Stimulated activated naive CD8-positive, alpha-beta T cell treated with anti-CD3 and anti-CD28 coated beads, Interleukin-15, Interleukin-2, amounts not matched to agents 100 ng/mL and 50 ng/mL, for 24 hours (primary cell): Measurements from ENCODE around the gene MYO1E.
A peak's percentile ranks its signal among the peaks of the same experiment; 100 is the strongest.
"Not testable (repeated sequence)": the region's sequence is repeated elsewhere in the genome, so short reads cannot be mapped to it uniquely, and the experiment has no call there.

Experiments
- H3K27ac Mint-ChIP-seq: one replicate; pipeline ENCODE4 v1.8.0; 2021; ENCODE audit warnings: mild to moderate bottlenecking, mixed read lengths
- H3K27me3 Mint-ChIP-seq: one replicate; pipeline ENCODE4 v1.8.0; 2021; ENCODE audit warnings: mixed read lengths
- H3K36me3 Mint-ChIP-seq: one replicate; pipeline ENCODE4 v1.8.0; 2021; ENCODE audit warnings: low read depth, mixed read lengths
- H3K4me1 Mint-ChIP-seq: one replicate; pipeline ENCODE4 v1.8.0; 2021; ENCODE audit warnings: low read depth, mixed read lengths
- H3K4me3 Mint-ChIP-seq: one replicate; pipeline ENCODE4 v1.8.0; 2021; ENCODE audit warnings: mild to moderate bottlenecking, mixed read lengths
- H3K9me3 Mint-ChIP-seq: one replicate; pipeline ENCODE4 v1.8.0; 2021; ENCODE audit warnings: mixed read lengths

MYO1E gene

GRCh38 chr15:59133929-59134427 lies 238.7 kb downstream of the MYO1E start:
- Mint-ChIP-seq H3K27ac (no peak overlapping the region), H3K4me1 (peaks cover 19% of the 10 kb centered on the region), H3K9me3 (peaks cover 6% of the 10 kb centered on the region), H3K36me3 (peaks cover 51% of the 10 kb centered on the region), H3K4me3 (no peak overlapping the region), H3K27me3 (no peaks in the 10 kb centered on the region)

- Mint-ChIP-seq H3K9me3 (peaks cover 6% of the 10 kb centered on the region), H3K27me3 (no peaks in the 10 kb centered on the region), H3K4me3 (no peak overlapping the region), H3K4me1 (peaks cover 4% of the 10 kb centered on the region), H3K27ac (no peak overlapping the region), H3K36me3 (peaks cover 47% of the 10 kb centered on the region)
Observed at GRCh38 chr15:59131969-59132562, 240.6 kb downstream of the MYO1E start.

- Mint-ChIP-seq H3K27ac (no peak overlapping the region), H3K4me1 (peaks cover 4% of the 10 kb centered on the region), H3K36me3 (peaks cover 50% of the 10 kb centered on the region), H3K27me3 (no peaks in the 10 kb centered on the region), H3K4me3 (no peak overlapping the region), H3K9me3 (peaks cover 6% of the 10 kb centered on the region)
Observed at GRCh38 chr15:59131456-59131855, 241.2 kb downstream of the MYO1E start.

GRCh38 chr15:59127255-59127654 lies 245.4 kb downstream of the MYO1E start:
- H3K4me1 Mint-ChIP-seq, H3K4me3 Mint-ChIP-seq, H3K27me3 Mint-ChIP-seq, H3K9me3 Mint-ChIP-seq, H3K27ac Mint-ChIP-seq: not testable (repeated sequence)
- peaks cover 59% of the 10 kb centered on the region for H3K36me3 Mint-ChIP-seq

GRCh38 chr15:59125683-59126082 lies 247.0 kb downstream of the MYO1E start:
- H3K4me3 Mint-ChIP-seq, H3K4me1 Mint-ChIP-seq, H3K27me3 Mint-ChIP-seq, H3K9me3 Mint-ChIP-seq, H3K27ac Mint-ChIP-seq: not testable (repeated sequence)
- H3K36me3 Mint-ChIP-seq, result peaks cover 53% of the 10 kb centered on the region

GRCh38 chr15:59124261-59124660 lies 248.4 kb downstream of the MYO1E start:
- Mint-ChIP-seq H3K36me3 (peaks cover 45% of the 10 kb centered on the region), H3K4me1 (peaks cover 4% of the 10 kb centered on the region), H3K27ac (no peak overlapping the region), H3K27me3 (no peaks in the 10 kb centered on the region), H3K4me3 (no peak overlapping the region), H3K9me3 (no peaks in the 10 kb centered on the region)

GRCh38 chr15:59120937-59121336 lies 251.7 kb downstream of the MYO1E start:
- Mint-ChIP-seq H3K4me3 (no peak overlapping the region), H3K27ac (no peak overlapping the region), H3K9me3 (no peaks in the 10 kb centered on the region), H3K36me3 (peaks cover 55% of the 10 kb centered on the region), H3K27me3 (no peaks in the 10 kb centered on the region), H3K4me1 (no peaks in the 10 kb centered on the region)

- H3K36me3 Mint-ChIP-seq, result peaks cover 58% of the 10 kb centered on the region
Observed at GRCh38 chr15:59119625-59120024, 253.0 kb downstream of the MYO1E start.

GRCh38 chr15:59116771-59117170 lies 255.9 kb downstream of the MYO1E start:
- Mint-ChIP-seq H3K36me3 (peaks cover 60% of the 10 kb centered on the region), H3K9me3 (no peaks in the 10 kb centered on the region), H3K4me1 (no peaks in the 10 kb centered on the region), H3K27me3 (no peaks in the 10 kb centered on the region), H3K4me3 (no peak overlapping the region), H3K27ac (no peak overlapping the region)

More at GRCh38 chr15:59119625-59120024, 253.0 kb downstream of the MYO1E start:
- Mint-ChIP-seq H3K27ac (no peak overlapping the region), H3K9me3 (no peaks in the 10 kb centered on the region), H3K4me3 (no peak overlapping the region), H3K27me3 (no peaks in the 10 kb centered on the region), H3K4me1 (no peaks in the 10 kb centered on the region)

GRCh38 chr15:59116141-59116540 lies 256.5 kb downstream of the MYO1E start:
- Mint-ChIP-seq H3K4me1 (no peaks in the 10 kb centered on the region), H3K27ac (no peak overlapping the region), H3K4me3 (no peak overlapping the region), H3K9me3 (no peaks in the 10 kb centered on the region), H3K36me3 (peaks cover 62% of the 10 kb centered on the region), H3K27me3 (no peaks in the 10 kb centered on the region)

- Mint-ChIP-seq H3K9me3 (no peaks in the 10 kb centered on the region), H3K36me3 (peaks cover 66% of the 10 kb centered on the region), H3K4me3 (no peak overlapping the region), H3K27me3 (no peaks in the 10 kb centered on the region), H3K4me1 (no peaks in the 10 kb centered on the region), H3K27ac (no peak overlapping the region)
Observed at GRCh38 chr15:59115047-59115446, 257.6 kb downstream of the MYO1E start.

- H3K4me1 Mint-ChIP-seq, result no peaks in the 10 kb centered on the region
- H3K9me3 Mint-ChIP-seq, result no peaks in the 10 kb centered on the region
- H3K27me3 Mint-ChIP-seq, result no peaks in the 10 kb centered on the region
- H3K27ac Mint-ChIP-seq, result no peak overlapping the region
- no peak overlapping the region for H3K4me3 Mint-ChIP-seq
- H3K36me3 Mint-ChIP-seq, result peaks cover 58% of the 10 kb centered on the region
Observed at GRCh38 chr15:59111251-59111650, 261.4 kb downstream of the MYO1E start.

- Mint-ChIP-seq H3K36me3 (peaks cover 28% of the 10 kb centered on the region), H3K4me1 (peaks cover 18% of the 10 kb centered on the region), H3K9me3 (no peaks in the 10 kb centered on the region), H3K4me3 (peak overlapping the region; percentile 89), H3K27ac (peak overlapping the region; percentile 96), H3K27me3 (no peaks in the 10 kb centered on the region)
Observed at GRCh38 chr15:59105854-59106253, 266.8 kb downstream of the MYO1E start.

- Mint-ChIP-seq H3K27ac (peak within 1 kb of the TSS; percentile 96), H3K4me3 (peak within 1 kb of the TSS; percentile 89), H3K27me3 (no peaks in the 10 kb centered on the region), H3K36me3 (peaks cover 21% of the 10 kb centered on the region), H3K9me3 (no peaks in the 10 kb centered on the region), H3K4me1 (peaks cover 18% of the 10 kb centered on the region)
Observed at GRCh38 chr15:59104912-59105732, 267.5 kb downstream of the MYO1E start, which contains the start of gene CCNB2. Gene CCNB2 (plus strand): TSS chr15:59105146. CDS start chr15:59105269, 123 bp downstream.

- Mint-ChIP-seq H3K4me1 (peaks cover 18% of the 10 kb centered on the region), H3K36me3 (peaks cover 19% of the 10 kb centered on the region), H3K4me3 (peak overlapping the region; percentile 89), H3K27me3 (no peaks in the 10 kb centered on the region), H3K9me3 (no peaks in the 10 kb centered on the region), H3K27ac (peak overlapping the region; percentile 96)
Observed at GRCh38 chr15:59104602-59104911, 268.1 kb downstream of the MYO1E start.
